Lower leg skin (tissue), 4 donors: ENCODE results near the gene GPAT3. TPM values are rescaled to one million over a fixed set of nuclear protein-coding genes. Genes with fewer than 3 reads are reported as not detected.

ENCODE experiments used
- DNase-seq, 2 donors: peaks; one replicate each; pipeline ENCODE4 v3.0.0-alpha.2; 2019; ENCODE audit warnings: low spot score in 2 of 2
- H3K4me3 ChIP-seq: fragments of 200-600 bp; sonication (generic); 2 replicates; pipeline ENCODE4 v1.5.1; 2017; ENCODE audit warnings: mild to moderate bottlenecking, low read depth; ENCODE audit not compliant: poor library complexity, severe bottlenecking
- POLR2A ChIP-seq, 2 donors: fragments of 450-650 bp; IDR thresholded peaks; one replicate each; pipeline ENCODE4 v1.6.1; 2016 to 2017; ENCODE audit warnings: antibody characterized with exemption in 2 of 2, mild to moderate bottlenecking in 1 of 2, moderate library complexity in 1 of 2
- WGBS, 2 donors: methylation state at CpG; one replicate each; pipeline ENCODE4 v1.1.5; 2018; 5-methylcytosine and 5-hydroxymethylcytosine counted together
- intact Hi-C: fragments of 100-400 bp; cut with DNase I; formaldehyde crosslinking; loops from one replicate; pipeline ENCODE4 v1.15.0; 2023; ENCODE audit warnings: low total_unique reads
- total RNA-seq, 4 donors: library from RNA; depleted of rRNA; stranded (reverse); fragments of >200 nt; gene quantifications; one replicate each; pipeline ENCODE4 v1.1.0, GENCODE V29; 2016
- TF ChIP-seq, protein P1 (sequence below), 3 donors: fragments of 450-650 bp; IDR thresholded peaks; one replicate each; pipeline ENCODE4 v1.5.1; 2016; ENCODE audit warnings: antibody characterized with exemption in 3 of 3, mild to moderate bottlenecking in 3 of 3, moderate library complexity in 2 of 3

Gene GPAT3
- total RNA-seq, 4 donors from 2014 or later: 4.0 to 8.5 (median 6.4) TPM

DNA sequence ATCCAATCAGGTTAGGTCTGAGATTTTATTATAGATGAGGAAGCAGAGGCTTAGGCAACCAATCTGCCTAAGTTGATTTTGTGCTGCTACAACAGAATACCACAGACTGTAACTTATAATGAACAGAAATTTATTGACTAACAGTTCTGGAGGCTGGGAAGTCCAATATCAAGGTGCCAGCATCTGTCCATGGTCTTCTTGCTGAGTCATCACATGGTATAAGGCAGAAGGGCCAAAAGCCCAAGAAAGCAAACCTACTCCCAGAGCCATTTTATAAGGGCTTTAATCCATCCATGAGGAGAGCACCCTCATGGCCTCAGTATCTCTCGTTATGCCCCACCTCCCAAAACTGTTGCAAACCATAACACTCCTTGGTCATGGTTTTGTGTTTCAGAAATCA lies 55.8 kb downstream of the GPAT3 start:
- TF ChIP-seq POLR2A (IDR thresholded peaks at IDR 0.05): no peak
- TF ChIP-seq, protein P1, sequence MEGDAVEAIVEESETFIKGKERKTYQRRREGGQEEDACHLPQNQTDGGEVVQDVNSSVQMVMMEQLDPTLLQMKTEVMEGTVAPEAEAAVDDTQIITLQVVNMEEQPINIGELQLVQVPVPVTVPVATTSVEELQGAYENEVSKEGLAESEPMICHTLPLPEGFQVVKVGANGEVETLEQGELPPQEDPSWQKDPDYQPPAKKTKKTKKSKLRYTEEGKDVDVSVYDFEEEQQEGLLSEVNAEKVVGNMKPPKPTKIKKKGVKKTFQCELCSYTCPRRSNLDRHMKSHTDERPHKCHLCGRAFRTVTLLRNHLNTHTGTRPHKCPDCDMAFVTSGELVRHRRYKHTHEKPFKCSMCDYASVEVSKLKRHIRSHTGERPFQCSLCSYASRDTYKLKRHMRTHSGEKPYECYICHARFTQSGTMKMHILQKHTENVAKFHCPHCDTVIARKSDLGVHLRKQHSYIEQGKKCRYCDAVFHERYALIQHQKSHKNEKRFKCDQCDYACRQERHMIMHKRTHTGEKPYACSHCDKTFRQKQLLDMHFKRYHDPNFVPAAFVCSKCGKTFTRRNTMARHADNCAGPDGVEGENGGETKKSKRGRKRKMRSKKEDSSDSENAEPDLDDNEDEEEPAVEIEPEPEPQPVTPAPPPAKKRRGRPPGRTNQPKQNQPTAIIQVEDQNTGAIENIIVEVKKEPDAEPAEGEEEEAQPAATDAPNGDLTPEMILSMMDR (IDR thresholded peaks at IDR 0.05): no peak
- DNase-seq: no peak
- 95 to 96% methylated on average over 1 of the region's 1 CpG for WGBS, 2 donors
- intact Hi-C loops: no loop called here
- H3K4me3 ChIP-seq: no peak overlapping the region

DNA sequence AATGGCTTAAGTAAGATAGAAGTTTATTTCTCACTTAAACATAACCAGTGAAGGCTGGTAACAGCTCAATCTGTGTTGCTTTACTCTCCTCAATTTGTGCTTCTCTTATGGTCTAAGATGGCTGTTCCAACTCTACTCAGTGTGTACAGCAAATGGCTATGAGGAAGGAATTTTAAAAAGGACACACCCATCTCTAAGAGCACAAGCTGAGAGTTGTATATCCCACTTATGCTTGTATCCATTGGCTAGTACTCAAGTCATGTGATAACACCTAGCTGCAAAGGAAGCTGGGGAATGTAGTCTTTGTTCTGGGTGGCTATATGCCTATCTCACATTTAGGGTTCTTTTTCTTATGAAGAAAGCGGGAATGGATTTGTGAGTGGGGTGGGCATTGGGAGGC lies 63.3 kb downstream of the GPAT3 start:
- intact Hi-C loops: no loop called here
- WGBS, 2 donors: 74 to 85% methylated on average over 1 of the region's 1 CpG

DNA sequence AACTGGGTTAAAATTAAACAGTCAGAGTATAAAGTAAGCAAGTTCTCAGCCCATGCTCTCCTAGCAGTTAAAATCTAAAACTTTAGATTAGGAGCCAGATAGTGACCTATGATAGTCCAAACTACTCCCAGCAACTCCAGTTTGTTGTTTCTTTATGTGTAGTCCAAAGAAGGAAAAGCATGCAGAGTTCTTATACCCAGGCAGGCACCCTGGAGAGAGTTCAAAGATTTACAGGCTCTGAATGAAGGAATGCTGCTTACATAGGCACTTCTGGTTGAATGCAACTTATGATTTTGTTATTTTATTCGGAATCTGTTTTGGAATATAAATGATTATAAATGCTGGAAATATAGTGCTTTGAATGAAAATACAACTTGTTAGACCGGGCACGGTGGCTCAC lies 67.2 kb downstream of the GPAT3 start:
- DNase-seq: no peak
- TF ChIP-seq POLR2A (IDR thresholded peaks at IDR 0.05): no peak
- TF ChIP-seq, protein P1 (IDR thresholded peaks at IDR 0.05): no peak
- 95% methylated on average over 3 of the region's 3 CpGs for WGBS, 2 donors
- no peak overlapping the region for H3K4me3 ChIP-seq
- intact Hi-C loops: no loop called here

More for the DNA sequence above, 63.3 kb downstream of the GPAT3 start:
- DNase-seq: no peak
- no peak overlapping the region for H3K4me3 ChIP-seq
- TF ChIP-seq POLR2A (IDR thresholded peaks at IDR 0.05): no peak
- TF ChIP-seq, protein P1 (IDR thresholded peaks at IDR 0.05): no peak

DNA sequence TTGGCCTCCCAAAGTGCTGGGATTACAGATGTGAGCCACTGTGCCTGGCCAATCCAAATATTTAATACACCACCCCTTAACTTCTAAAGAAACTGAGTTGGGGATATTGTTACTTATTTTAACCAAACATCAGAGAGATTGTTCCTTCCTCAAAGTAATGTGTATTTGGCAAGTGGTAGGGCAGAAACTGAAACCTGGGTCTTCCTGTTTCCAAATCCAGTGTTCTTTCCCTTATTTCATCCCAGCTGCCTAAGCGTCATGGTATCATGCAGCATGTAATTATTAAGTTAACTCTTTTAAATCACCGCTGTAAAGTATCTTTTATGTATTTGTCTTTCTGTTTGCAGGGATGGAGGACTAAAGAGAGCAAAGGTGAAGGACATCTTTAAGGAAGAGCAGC lies 68.4 kb downstream of the GPAT3 start:
- 84 to 87% methylated on average over 2 of the region's 2 CpGs for WGBS, 2 donors
- no peak for DNase-seq
- intact Hi-C loops: no loop called here
- TF ChIP-seq, protein P1 (IDR thresholded peaks at IDR 0.05): no peak
- no peak for TF ChIP-seq POLR2A (IDR thresholded peaks at IDR 0.05)
- no peak overlapping the region for H3K4me3 ChIP-seq

DNA sequence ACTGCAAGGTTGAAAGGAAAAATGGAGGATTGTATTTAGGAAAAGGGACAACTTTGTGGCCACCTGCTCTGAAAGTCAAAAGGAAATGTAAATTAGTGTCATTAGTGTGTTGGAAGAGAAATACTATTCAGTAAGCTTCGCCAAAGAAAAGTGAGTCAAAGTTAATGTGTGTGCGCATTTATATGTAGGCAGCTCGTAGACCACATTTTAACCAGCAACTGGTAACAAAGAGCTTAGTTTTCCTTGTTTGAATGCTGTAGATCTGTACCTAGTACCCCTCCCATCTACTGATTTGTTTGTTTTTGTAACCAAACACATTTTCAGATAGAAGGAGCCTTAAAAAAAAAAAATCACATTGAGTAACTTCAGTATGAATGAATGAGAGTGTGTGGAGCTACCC lies 69.3 kb downstream of the GPAT3 start:
- TF ChIP-seq, protein P1 (IDR thresholded peaks at IDR 0.05): no peak
- no peak for DNase-seq
- no peak overlapping the region for H3K4me3 ChIP-seq
- intact Hi-C loops: no loop called here
- WGBS, 2 donors: 62 to 72% methylated on average over 3 of the region's 3 CpGs

DNA sequence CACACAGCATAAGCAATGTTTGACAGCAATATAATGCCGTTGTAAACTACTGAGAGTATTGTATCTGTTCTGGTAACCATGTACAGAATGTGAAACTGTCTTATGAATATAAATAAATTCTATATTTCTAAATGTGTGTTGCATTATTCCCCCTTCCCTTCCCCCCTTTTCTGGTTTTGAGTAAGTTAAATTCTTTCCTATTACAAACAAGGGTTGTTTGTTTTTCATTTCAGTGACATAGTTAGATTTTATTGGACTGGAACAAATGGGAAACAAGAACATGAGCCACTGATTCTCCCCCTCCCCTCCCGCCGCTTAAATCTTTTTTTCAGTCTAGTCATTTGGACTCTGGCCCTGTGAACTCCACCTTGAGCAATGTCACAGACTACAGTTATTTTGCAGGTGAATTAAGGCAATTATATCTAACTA lies 69.8 kb downstream of the GPAT3 start:
- 63 to 66% methylated on average over 3 of the region's 3 CpGs for WGBS, 2 donors
- DNase-seq: no peak
- no peak overlapping the region for H3K4me3 ChIP-seq
- intact Hi-C loops: no loop called here
- TF ChIP-seq POLR2A (IDR thresholded peaks at IDR 0.05): no peak
- TF ChIP-seq, protein P1 (IDR thresholded peaks at IDR 0.05): no peak
